GM12875 (cell line): ENCODE data around the gene SVIP.

Source experiments
- H3K4me3 ChIP-seq: one replicate; pipeline ENCODE4 v1.5.1; 2011; ENCODE audit warnings: low read depth, low read length, control low read depth
- TF ChIP-seq, protein P1 (sequence below): IDR thresholded peaks from 2 replicates; pipeline ENCODE4 v1.5.1; 2011; ENCODE audit warnings: low read depth, mild to moderate bottlenecking, control low read depth, inconsistent platforms, low read length, moderate library complexity, borderline replicate concordance; ENCODE audit not compliant: insufficient read depth

SVIP gene

DNA sequence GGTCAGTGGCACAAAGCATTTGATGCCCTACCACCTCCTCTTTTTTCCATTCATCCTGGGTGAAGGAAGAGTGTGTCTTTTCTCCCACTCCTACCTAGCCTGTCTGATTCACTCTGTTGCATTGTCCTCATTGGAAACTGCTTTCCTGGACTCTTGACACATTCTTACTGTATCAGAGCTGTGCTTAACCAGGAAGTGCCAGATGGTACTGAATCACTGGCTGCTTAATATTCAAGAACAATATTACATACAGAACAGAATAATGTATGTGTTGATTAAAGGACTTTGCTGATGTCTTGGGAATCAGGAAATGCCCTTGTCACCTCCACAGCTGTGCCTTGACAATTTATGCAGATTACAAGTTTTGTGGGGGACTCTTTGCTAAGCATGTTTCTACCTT is 44.4 kb downstream of the SVIP start:
- TF ChIP-seq, protein P1, sequence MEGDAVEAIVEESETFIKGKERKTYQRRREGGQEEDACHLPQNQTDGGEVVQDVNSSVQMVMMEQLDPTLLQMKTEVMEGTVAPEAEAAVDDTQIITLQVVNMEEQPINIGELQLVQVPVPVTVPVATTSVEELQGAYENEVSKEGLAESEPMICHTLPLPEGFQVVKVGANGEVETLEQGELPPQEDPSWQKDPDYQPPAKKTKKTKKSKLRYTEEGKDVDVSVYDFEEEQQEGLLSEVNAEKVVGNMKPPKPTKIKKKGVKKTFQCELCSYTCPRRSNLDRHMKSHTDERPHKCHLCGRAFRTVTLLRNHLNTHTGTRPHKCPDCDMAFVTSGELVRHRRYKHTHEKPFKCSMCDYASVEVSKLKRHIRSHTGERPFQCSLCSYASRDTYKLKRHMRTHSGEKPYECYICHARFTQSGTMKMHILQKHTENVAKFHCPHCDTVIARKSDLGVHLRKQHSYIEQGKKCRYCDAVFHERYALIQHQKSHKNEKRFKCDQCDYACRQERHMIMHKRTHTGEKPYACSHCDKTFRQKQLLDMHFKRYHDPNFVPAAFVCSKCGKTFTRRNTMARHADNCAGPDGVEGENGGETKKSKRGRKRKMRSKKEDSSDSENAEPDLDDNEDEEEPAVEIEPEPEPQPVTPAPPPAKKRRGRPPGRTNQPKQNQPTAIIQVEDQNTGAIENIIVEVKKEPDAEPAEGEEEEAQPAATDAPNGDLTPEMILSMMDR: no peak
- H3K4me3 ChIP-seq: no peak overlapping the region

DNA sequence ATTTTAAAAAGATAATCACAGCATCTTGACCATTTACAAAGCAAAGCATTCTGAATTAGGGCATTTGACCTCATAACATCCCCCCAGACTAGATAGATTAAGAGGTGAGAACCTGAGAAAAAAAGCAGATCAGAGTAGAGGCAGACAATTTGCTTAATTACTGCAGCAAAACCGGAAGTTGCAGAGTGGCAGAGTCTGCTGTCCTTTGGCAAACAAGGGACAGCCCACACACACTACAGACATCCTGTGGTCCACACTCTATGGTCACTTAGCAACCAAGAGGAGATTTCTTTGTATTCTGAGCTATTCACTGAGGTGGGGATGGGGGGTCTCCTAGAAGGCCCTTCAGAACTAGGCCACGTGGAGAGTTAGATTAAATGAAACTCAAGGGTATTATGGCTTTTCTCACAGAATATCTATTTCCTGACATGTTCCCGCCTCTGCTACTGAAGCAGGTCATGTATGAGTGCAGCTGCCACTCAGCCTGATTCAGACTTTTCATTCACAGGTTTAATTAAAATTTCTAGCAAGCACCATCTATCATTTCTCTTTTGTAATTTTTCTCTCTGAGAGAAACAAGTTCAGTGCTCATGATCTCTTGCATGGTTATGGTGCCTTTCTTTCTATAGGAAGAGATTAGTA is 48.5 kb downstream of the SVIP start:
- TF ChIP-seq, protein P1: no peak
- H3K4me3 ChIP-seq: no peak overlapping the region

- no peak overlapping the region for H3K4me3 ChIP-seq
- TF ChIP-seq, protein P1: no peak
Measured at GRCh38 chr11:22779850-22780249, 49.8 kb downstream of the SVIP start.

DNA sequence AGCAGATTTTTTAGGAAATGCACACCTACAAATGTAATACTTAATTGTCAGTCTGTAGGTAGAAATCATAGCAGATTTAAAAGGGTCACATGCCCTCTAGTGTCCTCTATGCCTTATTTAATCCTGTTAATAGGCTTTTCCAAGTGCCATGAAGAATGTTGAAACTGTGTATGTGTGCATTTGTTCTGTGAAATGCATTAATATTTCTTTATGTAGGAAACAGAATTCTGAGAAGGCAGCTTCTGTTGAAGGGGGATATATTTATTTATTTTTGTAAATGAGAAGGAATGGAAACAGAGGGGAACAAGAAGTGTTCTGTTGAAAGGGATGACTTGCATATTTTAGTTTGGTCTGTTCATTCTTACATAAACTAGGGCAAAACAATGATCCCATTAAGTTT is 51.0 kb downstream of the SVIP start:
- TF ChIP-seq, protein P1: no peak
- H3K4me3 ChIP-seq: no peak overlapping the region

GRCh38 chr11:22775248-22775647 is 54.4 kb downstream of the SVIP start:
- peak overlapping the region; percentile 15 for H3K4me3 ChIP-seq
- TF ChIP-seq, protein P1: no peak

- TF ChIP-seq, protein P1: no peak
- H3K4me3 ChIP-seq: peak overlapping the region; percentile 15
Measured at GRCh38 chr11:22774716-22775115, 54.9 kb downstream of the SVIP start.

DNA sequence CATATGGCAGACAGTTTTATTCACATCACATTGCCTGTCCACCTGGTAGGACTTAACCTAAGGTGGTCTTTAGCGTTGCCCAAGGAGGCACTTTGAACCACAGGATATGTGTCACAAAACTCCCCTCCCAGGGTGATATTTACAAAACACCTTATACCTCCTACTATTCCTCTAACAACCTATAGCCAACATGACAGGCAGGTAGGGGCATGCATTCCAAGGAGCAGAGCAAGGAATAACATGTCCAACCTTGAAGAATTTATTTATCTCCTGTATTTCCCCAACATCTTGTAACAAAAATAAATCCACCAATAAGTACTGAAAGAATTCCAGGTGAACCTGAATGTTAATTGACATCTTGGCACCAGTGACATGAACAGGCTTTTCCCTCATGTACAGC is 60.5 kb downstream of the SVIP start:
- TF ChIP-seq, protein P1: no peak
- no peak overlapping the region for H3K4me3 ChIP-seq
